Kidney (tissue), 14 donors: Measurements from ENCODE around the gene OTOP3. TPM values are rescaled to one million over a fixed set of nuclear protein-coding genes. Genes with fewer than 3 reads are reported as not detected.
A peak's percentile ranks its signal among the peaks of the same experiment; 100 is the strongest.

ENCODE experiments used
- DNase-seq, 5 donors: peaks; one replicate each; pipeline ENCODE4 v3.0.0-alpha.2; 2013 to 2020
- FAIRE-seq: peaks from 2 replicates; lab custom pipeline; 2012; peaks lifted over from hg19 to GRCh38; lab: Jason Lieb, UNC
- H3K27ac ChIP-seq, 2 donors: one replicate each; pipeline ENCODE4 v1.7.0; 2013; ENCODE audit warnings: low read depth in 2 of 2, low read length in 2 of 2, inconsistent platforms in 1 of 2
- H3K27me3 ChIP-seq: one replicate; pipeline ENCODE4 v1.7.1; 2013; ENCODE audit warnings: low read length, inconsistent platforms; ENCODE audit not compliant: control insufficient read depth, insufficient read depth
- H3K36me3 ChIP-seq, 3 donors: one replicate each; pipeline versions ENCODE4 v1.7.0 to v1.7.1; 2013; ENCODE audit warnings: low read length in 3 of 3, control low read depth in 1 of 3, inconsistent platforms in 1 of 3; ENCODE audit not compliant: insufficient read depth in 3 of 3, control insufficient read depth in 2 of 3
- H3K4me1 ChIP-seq, 3 donors: one replicate each; pipeline versions ENCODE4 v1.7.0 to v1.7.1; 2013; ENCODE audit warnings: low read length in 3 of 3, inconsistent platforms in 1 of 3, low read depth in 1 of 3; ENCODE audit not compliant: control insufficient read depth in 2 of 3, insufficient read depth in 2 of 3
- H3K4me3 ChIP-seq, 3 donors: one replicate each; pipeline versions ENCODE4 v1.7.0 to v1.8.1; 2013; ENCODE audit warnings: low read length in 3 of 3, control low read depth in 1 of 3, inconsistent platforms in 1 of 3
- H3K9ac ChIP-seq, 3 donors: one replicate each; pipeline versions ENCODE4 v1.7.0 to v1.7.1; 2013; ENCODE audit warnings: low read length in 3 of 3, control low read depth in 1 of 3, inconsistent platforms in 1 of 3
- H3K9me3 ChIP-seq, 3 donors: one replicate each; pipeline versions ENCODE4 v1.7.0 to v1.7.1; 2013; ENCODE audit warnings: low read length in 3 of 3, control low read depth in 1 of 3, inconsistent platforms in 1 of 3; ENCODE audit not compliant: control insufficient read depth in 2 of 3, insufficient read depth in 1 of 3
- CTCF ChIP-seq: IDR thresholded peaks from 3 replicates; pipeline ENCODE4 v1.5.1; 2012; ENCODE audit warnings: mild to moderate bottlenecking, moderate library complexity, borderline replicate concordance; ENCODE audit not compliant: insufficient read depth; ENCODE audit errors: extremely low read depth
- intact Hi-C: fragments of 100-400 bp; cut with DNase I; formaldehyde crosslinking; loops from one replicate; pipeline ENCODE4 v1.11.1; 2022
- polyA plus RNA-seq: library from polyadenylated mRNA; stranded (reverse); fragments of 350-450 nt; fragmentation: Illumina TruSeq; extraction: RNeasy Lipid Tissue Mini Kit (QIAGEN cat#74804); gene quantifications from one replicate; pipeline ENCODE4 v1.2.3, GENCODE V29; 2014; ENCODE audit warnings: low read depth, low replicate concordance; ENCODE audit not compliant: insufficient read depth
- total RNA-seq: library from RNA; stranded (reverse); fragmentation: NEBNext Ultra II Directional; extraction: Animal tissue kit (Norgen Biotek cat#: 25700); gene quantifications from one replicate; pipeline ENCODE4 v1.2.1, GENCODE V29; 2021
- donor health status: control.
- donor health status: control.
- donor health status: control.
- donor health status: control.
- donor health status: control.
- donor health status: DM: yes; HTN: yes; CAD: no.
- donor health status: Normal renal cell carcinoma (clear cell type).

Gene OTOP3
- total and polyA plus RNA-seq, 2 donors from 2014 or later = not detected

- DNase-seq = peak in 1 of 5 donors; percentile 46
- no peaks in the 10 kb centered on the region for H3K36me3 ChIP-seq
- TF ChIP-seq CTCF = no peak
- H3K27me3 ChIP-seq = no peaks in the 10 kb centered on the region
- H3K9ac ChIP-seq = no peak overlapping the region
- FAIRE-seq = no peak
- no peaks in the 10 kb centered on the region for H3K9me3 ChIP-seq
- H3K4me3 ChIP-seq = no peak overlapping the region
- no peak overlapping the region for H3K27ac ChIP-seq
- intact Hi-C loops = no loop called here
- H3K4me1 ChIP-seq = peaks cover 0 to 2% (median 0%) of the 10 kb centered on the region in 3 donors
Observed at GRCh38 chr17:74916851-74917199, 18.9 kb upstream of the OTOP3 start.

- no peak for FAIRE-seq
- Histone ChIP-seq H3K4me1 (peaks cover 0 to 2% (median 0%) of the 10 kb centered on the region in 3 donors), H3K4me3 (no peak overlapping the region), H3K36me3 (no peaks in the 10 kb centered on the region), H3K27ac (no peak overlapping the region), H3K9ac (no peak overlapping the region), H3K9me3 (no peaks in the 10 kb centered on the region), H3K27me3 (no peaks in the 10 kb centered on the region)
- no peak for TF ChIP-seq CTCF
- intact Hi-C loops = no loop called here
- no peak for DNase-seq
Observed at GRCh38 chr17:74917430-74917829, 18.3 kb upstream of the OTOP3 start.

- Histone ChIP-seq H3K4me3 (no peak overlapping the region), H3K27me3 (peaks cover under 1% of the 10 kb centered on the region), H3K27ac (no peak overlapping the region), H3K9me3 (no peaks in the 10 kb centered on the region), H3K4me1 (peaks cover 0 to 4% (median 0%) of the 10 kb centered on the region in 3 donors), H3K9ac (no peak overlapping the region), H3K36me3 (no peaks in the 10 kb centered on the region)
- no peak for TF ChIP-seq CTCF
- intact Hi-C loops = no loop called here
- FAIRE-seq = no peak
- DNase-seq = no peak
Observed at GRCh38 chr17:74918906-74919305, 16.8 kb upstream of the OTOP3 start.
